Fibroblast of lung (primary cell): Measurements from ENCODE around the gene DSCAML1.

Source experiments
- CTCF ChIP-seq, 2 donors: IDR thresholded peaks in 1 of 2; conservative IDR thresholded peaks in 1 of 2; 1 replicate in 1 of 2; 2 replicates in 1 of 2; pipeline ENCODE4 v1.5.1; 2011 to 2012; ENCODE audit warnings: low read length in 2 of 2, control low read depth in 1 of 2, inconsistent platforms in 1 of 2, low read depth in 1 of 2, mild to moderate bottlenecking in 1 of 2
- EZH2 ChIP-seq: IDR thresholded peaks from 2 replicates; pipeline ENCODE4 v1.5.1; 2012; ENCODE audit warnings: low read length, control low read depth, mild to moderate bottlenecking; ENCODE audit errors: missing control alignments

- no peak for TF ChIP-seq CTCF (conservative IDR thresholded peaks at IDR 0.05 in 1 of 2, IDR thresholded peaks at IDR 0.05 in 1 of 2; ENCODE audit: low read depth in 1 of 2, low read length in 2 of 2)
- TF ChIP-seq EZH2, result no peak
These were observed 31.8 kb upstream of the DSCAML1 start for GRCh38 chr11:117828611-117829368.
